Neuron (in vitro differentiated cells): ENCODE data around the gene SIGLEC14.
"Not testable (repeated sequence)": the region's sequence is repeated elsewhere in the genome, so short reads cannot be mapped to it uniquely, and the experiment has no call there.

ENCODE experiments used
- H2AFZ ChIP-seq: one replicate; pipeline ENCODE4 v1.6.1; 2013; ENCODE audit warnings: low read depth, mild to moderate bottlenecking, inconsistent platforms, low read length, moderate library complexity
- H3K27me3 ChIP-seq: one replicate; pipeline ENCODE4 v1.6.1; 2013; ENCODE audit warnings: low read length; ENCODE audit not compliant: insufficient read depth
- H3K36me3 ChIP-seq: one replicate; pipeline ENCODE4 v1.6.1; 2013; ENCODE audit warnings: low read length; ENCODE audit not compliant: insufficient read depth
- H3K4me1 ChIP-seq: one replicate; pipeline ENCODE4 v1.6.1; 2013; ENCODE audit warnings: low read length; ENCODE audit not compliant: insufficient read depth
- H3K4me3 ChIP-seq: 2 replicates; pipeline ENCODE4 v1.5.1; 2013; ENCODE audit warnings: mild to moderate bottlenecking, low read length, moderate library complexity
- H3K9me3 ChIP-seq: one replicate; pipeline ENCODE4 v1.6.1; 2013; ENCODE audit warnings: low read length

SIGLEC14 gene

DNA sequence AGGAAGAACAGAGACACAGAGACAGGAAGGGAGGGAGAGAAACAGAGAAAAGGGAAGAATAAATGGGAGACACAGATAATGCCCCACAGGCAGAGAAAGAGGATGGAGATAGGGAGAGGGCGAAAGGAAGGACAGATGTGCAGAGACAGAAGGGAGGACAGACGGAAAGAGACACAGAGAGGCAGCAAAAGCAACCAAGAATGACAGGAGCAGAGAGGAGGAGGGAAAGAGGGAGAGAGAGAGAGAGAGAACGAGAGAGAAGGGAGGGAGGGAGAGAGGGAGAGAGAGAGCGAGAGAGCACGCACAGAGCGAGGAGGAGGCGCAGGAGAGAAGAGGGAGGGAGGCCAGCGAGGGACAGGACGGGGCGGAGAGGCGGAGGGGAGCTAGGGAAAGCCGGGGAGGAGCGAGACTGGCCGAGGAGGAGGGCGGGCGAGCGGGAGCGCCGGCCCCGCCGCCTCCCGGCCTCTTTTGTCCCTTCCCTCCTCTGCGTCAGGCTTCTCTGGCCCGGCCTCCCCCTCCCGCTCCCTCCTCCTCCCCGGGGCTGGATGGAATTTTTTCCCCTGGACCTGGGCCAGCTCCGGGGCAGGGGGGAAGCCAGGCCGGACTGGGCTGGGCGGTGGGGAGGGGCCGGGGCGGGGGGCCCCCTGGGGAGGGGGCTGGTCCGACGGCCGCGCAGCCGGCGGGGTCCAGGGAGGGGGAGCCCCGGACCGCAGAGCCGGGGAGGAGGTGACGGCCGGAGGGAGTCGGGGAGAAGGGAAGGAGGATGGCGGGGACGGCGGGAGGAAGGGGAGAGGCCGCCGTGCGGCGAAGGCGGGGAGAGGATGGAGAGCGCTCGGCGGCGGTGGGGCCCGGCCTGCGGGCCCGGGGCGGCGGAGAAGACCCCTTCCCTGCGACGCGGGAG is 42.3 kb upstream of the SIGLEC14 start:
- H3K4me3 ChIP-seq = peak overlapping the region; percentile 51
- H3K9me3 ChIP-seq = no peaks in the 10 kb centered on the region
- peak overlapping the region; percentile 42 for H2AFZ ChIP-seq
- peaks cover 2% of the 10 kb centered on the region for H3K36me3 ChIP-seq
- H3K4me1 ChIP-seq = peaks cover 25% of the 10 kb centered on the region
- H3K27me3 ChIP-seq = no peaks in the 10 kb centered on the region

DNA sequence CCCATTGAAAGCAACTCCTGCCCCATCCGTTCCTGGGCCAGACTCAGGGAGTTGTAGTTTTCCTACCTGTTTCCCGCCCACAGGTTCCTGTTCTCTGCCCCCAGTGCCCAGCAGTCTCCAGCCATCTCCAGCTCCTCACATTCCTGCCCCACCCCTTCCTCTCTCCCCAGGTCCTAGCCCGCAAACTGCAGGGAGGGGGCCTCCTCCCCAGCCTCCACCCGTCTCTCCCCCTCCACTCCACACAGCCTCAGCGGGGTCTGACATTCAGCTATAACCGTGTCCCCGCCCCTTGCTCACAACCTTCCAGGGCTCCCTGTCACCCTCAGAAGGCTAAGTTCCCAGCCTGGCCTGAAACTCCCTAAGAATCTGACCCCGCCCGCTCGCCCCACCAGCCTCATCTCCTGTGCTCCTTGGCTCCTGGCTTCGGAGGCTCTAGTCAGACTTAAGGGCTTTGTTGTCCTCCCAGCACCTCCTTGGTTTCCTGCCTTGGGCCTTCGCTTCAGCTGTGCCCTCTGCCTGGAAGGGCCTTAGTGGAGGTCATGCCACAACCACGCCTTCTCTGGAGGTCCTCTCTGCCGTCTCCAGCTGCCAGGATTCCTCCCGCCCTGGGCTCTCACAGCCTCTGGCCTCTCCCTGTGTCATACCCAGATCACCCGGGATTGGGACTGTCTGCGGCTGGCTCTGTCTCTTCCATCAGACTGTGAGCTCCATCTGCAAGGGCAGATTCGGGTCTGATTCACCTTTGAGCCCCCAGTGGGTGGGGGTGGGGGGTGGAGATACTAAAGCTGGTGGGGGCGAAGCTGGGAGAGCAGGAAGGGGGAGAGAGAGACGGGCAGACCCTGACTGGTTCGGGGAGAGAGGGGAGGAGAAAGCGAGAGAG is 41.4 kb upstream of the SIGLEC14 start:
- H3K4me1 ChIP-seq = peaks cover 25% of the 10 kb centered on the region
- H3K9me3 ChIP-seq = no peaks in the 10 kb centered on the region
- peak overlapping the region; percentile 42 for H2AFZ ChIP-seq
- H3K27me3 ChIP-seq = no peaks in the 10 kb centered on the region
- H3K4me3 ChIP-seq = peak overlapping the region; percentile 51
- peaks cover under 1% of the 10 kb centered on the region for H3K36me3 ChIP-seq

DNA sequence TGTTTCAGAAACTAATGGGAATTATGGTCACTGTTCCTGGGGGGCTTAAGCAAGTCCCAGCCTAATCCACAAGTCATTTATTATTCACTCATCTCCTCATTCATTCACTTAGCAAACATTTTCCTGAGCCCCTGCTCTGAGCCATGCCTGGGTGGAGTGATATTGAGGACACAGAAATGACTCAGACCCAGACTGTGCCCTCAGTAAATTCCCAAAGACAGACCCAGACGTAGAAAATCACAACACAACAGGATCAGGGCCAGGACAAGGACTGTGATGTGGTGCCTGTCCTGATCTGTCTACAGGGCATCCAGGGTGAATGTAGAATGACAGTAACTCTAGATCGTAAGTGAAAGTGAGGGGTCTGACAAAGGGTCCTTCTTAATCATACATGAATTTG is 39.5 kb upstream of the SIGLEC14 start:
- H3K9me3 ChIP-seq = no peaks in the 10 kb centered on the region
- H3K4me1 ChIP-seq = peaks cover 20% of the 10 kb centered on the region
- H3K36me3 ChIP-seq = no peaks in the 10 kb centered on the region
- H3K27me3 ChIP-seq = no peaks in the 10 kb centered on the region
- no peak overlapping the region for H3K4me3 ChIP-seq
- H2AFZ ChIP-seq = no peak overlapping the region

DNA sequence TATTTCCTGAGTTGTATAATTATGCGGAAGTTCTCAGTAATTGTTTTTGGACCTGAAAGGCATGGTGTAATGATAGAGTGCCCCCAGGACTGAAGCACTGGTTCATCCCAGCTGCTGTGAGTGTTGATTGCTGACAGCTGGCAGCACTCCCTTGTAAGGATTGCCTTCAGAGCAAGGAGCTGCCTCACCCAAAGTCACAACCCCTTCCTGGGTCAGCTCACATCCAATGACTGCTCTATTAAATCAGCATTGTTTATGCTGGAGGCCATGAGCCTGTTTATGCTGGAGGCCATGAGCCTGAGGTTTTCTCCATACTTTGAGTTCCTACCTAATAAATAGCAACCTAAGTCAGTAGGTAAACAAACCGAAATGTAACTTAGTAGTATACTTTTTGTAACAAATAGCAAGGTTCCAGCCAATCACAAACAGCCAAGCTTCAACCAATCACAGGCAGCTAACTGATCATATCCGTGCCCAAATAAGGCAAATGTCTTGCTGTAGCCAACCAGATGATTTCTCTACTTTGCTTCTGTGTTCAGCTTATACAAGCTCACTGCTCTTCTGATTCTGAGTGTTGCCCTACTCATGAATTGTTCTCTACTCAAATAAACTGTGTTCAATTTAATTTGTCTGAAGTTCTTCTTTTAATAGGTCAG is 34.8 kb upstream of the SIGLEC14 start:
- H3K36me3 ChIP-seq = no peaks in the 10 kb centered on the region
- peaks cover 2% of the 10 kb centered on the region for H3K27me3 ChIP-seq
- H2AFZ ChIP-seq = no peak overlapping the region
- H3K4me3 ChIP-seq = no peak overlapping the region
- no peaks in the 10 kb centered on the region for H3K9me3 ChIP-seq
- no peaks in the 10 kb centered on the region for H3K4me1 ChIP-seq

DNA sequence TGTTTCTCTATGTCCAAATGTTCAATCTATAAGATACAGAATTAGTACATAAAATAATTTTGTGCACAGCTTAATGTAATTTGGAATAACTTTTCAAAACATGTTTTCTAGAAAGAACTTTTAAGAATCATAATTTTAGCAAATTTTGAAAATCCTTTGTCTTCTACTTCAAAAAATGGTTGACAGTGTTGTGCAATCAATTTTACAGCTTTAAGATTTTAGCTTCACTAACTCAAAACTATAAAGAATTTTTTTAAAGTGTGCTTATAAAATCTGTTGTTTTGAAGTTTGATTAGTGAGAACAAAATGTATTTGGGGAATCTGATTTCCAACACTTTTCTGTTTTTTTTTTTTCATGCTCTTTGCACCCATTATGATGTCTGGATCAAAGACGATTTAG is 33.8 kb upstream of the SIGLEC14 start:
- Histone ChIP-seq H3K9me3 (peaks cover 2% of the 10 kb centered on the region), H3K36me3 (no peaks in the 10 kb centered on the region), H3K4me1 (no peaks in the 10 kb centered on the region), H3K4me3 (no peak overlapping the region), H3K27me3 (peaks cover 2% of the 10 kb centered on the region), H2AFZ (no peak overlapping the region)

DNA sequence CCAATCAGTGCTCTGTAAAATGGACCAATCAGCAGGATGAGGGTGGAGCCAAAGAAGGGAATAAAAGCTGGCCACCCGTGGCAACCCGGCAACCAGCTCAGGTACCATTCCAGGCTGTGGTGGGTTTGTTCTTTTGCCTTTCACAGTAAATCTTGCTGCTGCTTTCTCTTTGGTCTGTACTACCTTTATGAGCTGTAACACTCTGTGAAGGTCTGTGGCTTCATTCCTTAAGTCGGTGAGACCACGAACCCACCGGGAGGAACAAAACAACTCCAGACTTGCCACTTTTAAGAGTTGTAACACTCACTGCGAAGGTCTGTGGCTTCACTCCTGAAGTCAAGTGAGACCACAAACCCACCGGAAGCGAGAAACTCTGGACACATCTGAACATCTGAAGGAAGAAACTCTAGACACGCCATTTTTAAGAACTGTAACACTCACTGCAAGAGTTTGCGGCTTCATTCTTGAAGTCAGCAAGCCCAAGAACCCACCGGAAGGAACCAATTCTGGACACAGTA is 30.0 kb upstream of the SIGLEC14 start:
- no peak overlapping the region for H3K4me3 ChIP-seq
- H3K27me3 ChIP-seq = peaks cover 2% of the 10 kb centered on the region
- no peaks in the 10 kb centered on the region for H3K4me1 ChIP-seq
- H3K9me3 ChIP-seq = peaks cover 2% of the 10 kb centered on the region
- H2AFZ ChIP-seq = no peak overlapping the region
- H3K36me3 ChIP-seq = no peaks in the 10 kb centered on the region

DNA sequence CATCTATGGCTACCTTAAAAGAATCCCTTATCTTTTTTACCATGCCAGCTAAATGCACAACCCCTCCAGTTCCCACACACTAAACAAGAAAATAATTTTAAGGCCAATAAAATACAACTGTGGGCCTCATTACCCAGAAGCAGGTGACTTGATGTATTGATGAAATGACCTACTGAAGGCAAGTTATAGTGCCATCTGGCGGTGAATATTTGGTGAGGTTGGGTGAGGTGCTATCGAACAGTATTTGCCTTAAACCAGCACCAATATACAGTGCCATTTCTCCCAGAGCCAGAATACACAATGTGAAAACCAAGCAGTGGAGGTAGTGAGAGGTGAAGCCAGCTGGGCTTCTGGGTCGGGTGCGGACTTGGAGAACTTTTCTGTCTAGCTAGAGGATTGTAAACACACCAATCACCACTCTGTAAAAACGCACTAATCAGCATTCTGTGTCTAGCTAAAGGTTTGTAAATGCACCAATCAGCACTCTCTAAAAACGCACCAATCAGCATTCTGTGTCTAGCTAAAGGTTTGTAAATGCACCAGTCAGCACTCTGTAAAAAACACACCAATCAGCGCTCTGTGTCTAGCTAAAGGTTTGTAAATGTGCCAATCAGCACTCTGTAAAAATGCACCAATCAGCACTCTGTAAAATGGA is 29.4 kb upstream of the SIGLEC14 start:
- not testable (repeated sequence) for H3K4me3 ChIP-seq, H3K36me3 ChIP-seq

DNA sequence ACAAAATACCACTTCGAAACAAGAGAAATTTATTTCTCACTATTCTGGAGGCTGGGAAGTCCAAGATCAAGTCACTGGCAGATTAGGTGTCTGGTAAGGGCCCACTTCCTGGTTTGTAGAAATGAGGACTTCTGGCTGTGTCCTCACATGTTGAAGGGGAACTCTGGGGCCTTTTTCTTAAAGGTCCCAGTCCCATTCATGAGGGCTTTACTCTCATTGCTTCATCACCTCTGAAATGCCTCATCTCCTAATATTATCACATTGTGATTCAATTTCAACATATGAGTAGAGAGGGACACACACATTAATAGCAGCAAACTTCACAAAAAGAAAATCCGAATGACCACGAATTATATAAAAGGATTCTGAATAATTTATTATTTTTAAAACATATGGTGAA is 21.6 kb upstream of the SIGLEC14 start:
- Histone ChIP-seq H3K4me3 (no peak overlapping the region), H3K4me1 (no peaks in the 10 kb centered on the region), H3K9me3 (peaks cover 3% of the 10 kb centered on the region), H3K36me3 (no peaks in the 10 kb centered on the region), H2AFZ (no peak overlapping the region), H3K27me3 (no peaks in the 10 kb centered on the region)

More for the DNA sequence above, 29.4 kb upstream of the SIGLEC14 start:
- H3K4me1 ChIP-seq, H2AFZ ChIP-seq, H3K27me3 ChIP-seq, H3K9me3 ChIP-seq: not testable (repeated sequence)

DNA sequence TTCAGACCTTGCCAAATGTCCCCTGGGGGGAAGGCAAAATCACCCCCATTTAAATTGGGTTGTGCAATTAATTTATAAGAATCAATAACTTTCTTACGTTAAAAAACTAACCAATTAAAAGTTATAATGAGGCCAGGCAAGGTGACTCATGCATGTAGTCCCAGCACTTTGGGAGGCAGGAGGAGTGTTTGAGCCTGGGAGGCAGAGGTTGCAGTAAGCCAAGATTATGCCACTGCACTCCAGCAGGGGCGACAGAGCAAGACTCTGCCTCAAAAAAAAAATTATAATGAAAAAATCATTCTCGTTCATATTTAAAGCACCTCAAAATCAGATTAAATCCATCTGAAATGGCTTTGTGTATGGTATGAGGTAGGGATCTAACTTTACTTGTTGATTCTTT is 18.4 kb upstream of the SIGLEC14 start:
- Histone ChIP-seq H3K36me3 (no peaks in the 10 kb centered on the region), H3K9me3 (peaks cover 3% of the 10 kb centered on the region)

DNA sequence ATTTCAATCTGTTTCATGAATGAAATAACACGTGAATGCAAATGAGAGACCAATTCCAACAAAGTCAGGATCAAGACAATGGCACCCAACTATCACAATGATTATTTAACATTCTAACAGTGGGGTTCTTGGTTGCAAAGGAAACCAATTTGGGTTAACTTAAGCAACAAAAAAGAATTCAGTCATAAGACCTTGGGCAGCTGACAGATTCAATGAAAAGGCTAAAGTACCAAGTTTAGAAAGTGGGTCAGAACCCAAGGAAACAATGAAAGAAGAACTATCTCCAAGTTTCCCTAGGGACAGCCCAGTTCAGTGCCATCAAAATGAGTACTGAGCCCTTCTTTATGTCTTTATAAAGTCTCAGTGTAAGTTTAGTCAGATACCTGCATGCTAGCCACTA is 17.5 kb upstream of the SIGLEC14 start:
- no peaks in the 10 kb centered on the region for H3K36me3 ChIP-seq
- no peaks in the 10 kb centered on the region for H3K27me3 ChIP-seq
- H3K9me3 ChIP-seq = peaks cover 3% of the 10 kb centered on the region
- no peaks in the 10 kb centered on the region for H3K4me1 ChIP-seq
- no peak overlapping the region for H3K4me3 ChIP-seq
- no peak overlapping the region for H2AFZ ChIP-seq

More for the DNA sequence above, 18.4 kb upstream of the SIGLEC14 start:
- Histone ChIP-seq H3K4me3 (no peak overlapping the region), H3K4me1 (no peaks in the 10 kb centered on the region), H3K27me3 (no peaks in the 10 kb centered on the region), H2AFZ (no peak overlapping the region)

DNA sequence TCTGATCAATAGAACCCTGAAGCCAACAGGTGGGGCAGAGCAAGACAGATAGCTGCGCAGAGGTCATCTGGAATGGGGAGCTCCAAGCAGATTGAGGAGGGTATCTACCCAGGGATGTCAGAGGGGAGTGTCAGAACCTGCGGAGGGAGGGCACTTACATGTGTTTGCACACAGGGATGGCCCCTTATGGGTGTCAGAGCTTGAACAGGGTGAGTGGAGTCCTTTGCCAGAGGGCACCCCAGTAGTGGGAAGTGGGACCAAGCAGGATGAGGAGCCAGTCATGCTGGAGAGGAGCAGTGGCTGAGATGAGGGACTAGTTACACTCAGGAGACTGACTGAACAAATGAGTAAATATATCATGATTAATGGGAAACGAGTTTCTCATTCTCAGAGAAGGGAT is 17.0 kb upstream of the SIGLEC14 start:
- peaks cover 3% of the 10 kb centered on the region for H3K9me3 ChIP-seq
- H3K36me3 ChIP-seq = no peaks in the 10 kb centered on the region
- no peaks in the 10 kb centered on the region for H3K4me1 ChIP-seq
- no peak overlapping the region for H3K4me3 ChIP-seq
- no peak overlapping the region for H2AFZ ChIP-seq
- no peaks in the 10 kb centered on the region for H3K27me3 ChIP-seq

DNA sequence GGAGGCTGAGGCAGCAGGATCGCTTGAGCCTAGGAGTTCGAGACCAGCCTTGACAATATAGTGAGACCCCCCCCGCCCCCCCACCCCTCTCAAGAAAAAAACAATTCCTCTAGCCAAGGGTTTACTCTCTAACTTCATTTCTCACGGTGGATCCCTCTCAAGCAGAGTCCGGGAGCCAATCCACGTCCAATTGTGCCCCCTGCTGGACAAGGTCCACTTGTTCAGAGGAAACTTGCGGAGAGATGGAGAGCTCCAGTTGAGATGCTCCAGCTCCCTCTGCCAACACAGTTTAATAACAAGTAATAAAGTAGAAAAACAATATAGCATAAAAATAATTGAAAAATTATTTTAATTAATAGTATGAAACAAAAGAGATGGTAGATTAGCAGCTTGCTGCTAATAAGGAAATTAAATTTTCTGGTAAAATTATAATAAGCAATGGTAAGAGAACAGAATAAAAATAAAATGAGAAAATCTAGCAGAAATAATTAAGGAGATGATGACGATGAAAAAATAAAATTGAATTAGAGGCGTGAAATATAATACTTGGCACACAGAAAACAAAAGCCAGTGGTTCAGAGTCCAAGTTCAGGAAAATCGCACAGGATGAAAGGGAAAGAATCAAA is 14.5 kb upstream of the SIGLEC14 start:
- Histone ChIP-seq H3K36me3 (no peaks in the 10 kb centered on the region), H3K9me3 (peaks cover 3% of the 10 kb centered on the region)

More for the DNA sequence above, 14.5 kb upstream of the SIGLEC14 start:
- H3K4me1 ChIP-seq = no peaks in the 10 kb centered on the region
- peaks cover 3% of the 10 kb centered on the region for H3K27me3 ChIP-seq
- no peak overlapping the region for H2AFZ ChIP-seq
- no peak overlapping the region for H3K4me3 ChIP-seq
